HEK293 (cell line): ENCODE data around the gene GDF2.

ENCODE experiments used
- CTCF ChIA-PET: fragments of 350-600 bp; formaldehyde crosslinking; extraction: SDS; loops from one replicate; lab custom pipeline; 2021; ENCODE audit warnings: antibody characterized with exemption; lab: Yijun Ruan, JAX
- POLR2A ChIA-PET: fragments of 300-600 bp; formaldehyde crosslinking; extraction: SDS; loops from one replicate; lab custom pipeline; 2020; ENCODE audit warnings: antibody characterized with exemption, inconsistent platforms; lab: Yijun Ruan, JAX
- H3K27ac ChIP-seq: fragments of 200-500 bp; sonication (Bioruptor generic); 2 replicates; pipeline ENCODE4 v1.5.1; 2014; ENCODE audit warnings: low read depth, low read length, control low read depth, inconsistent platforms; ENCODE audit errors: extremely low read depth
- H3K36me3 ChIP-seq, 2 experiments: fragments of 200-500 bp in 1 of 2; sonication (Bioruptor generic) in 1 of 2; 1 replicate in 1 of 2; 2 replicates in 1 of 2; pipeline ENCODE4 v1.5.1; 2014 to 2017; ENCODE audit warnings: inconsistent platforms in 2 of 2, low read length in 2 of 2; ENCODE audit not compliant: control insufficient read depth in 2 of 2, insufficient read depth in 1 of 2
- H3K4me1 ChIP-seq: fragments of 200-500 bp; sonication (Bioruptor generic); 2 replicates; pipeline ENCODE4 v1.5.1; 2014; ENCODE audit warnings: mild to moderate bottlenecking, low read length, inconsistent platforms; ENCODE audit not compliant: control insufficient read depth, insufficient read depth
- H3K4me3 ChIP-seq: 2 replicates; pipeline ENCODE4 v1.5.1; 2011; ENCODE audit warnings: low read depth, mild to moderate bottlenecking, control low read depth, low read length, moderate library complexity
- H3K9me3 ChIP-seq: fragments of 200-500 bp; sonication (Bioruptor generic); 2 replicates; pipeline ENCODE4 v1.5.1; 2014; ENCODE audit warnings: low read depth, low read length, inconsistent platforms; ENCODE audit not compliant: control insufficient read depth, insufficient read depth
- EGR2 ChIP-seq: fragments of 450-650 bp; formaldehyde crosslinking; IDR thresholded peaks from 2 replicates; pipeline ENCODE4 v1.5.1; 2016; ENCODE audit warnings: low read depth, missing biosample characterization, missing genetic modification characterization
- GLI4 ChIP-seq: fragments of 450-650 bp; formaldehyde crosslinking; IDR thresholded peaks from 2 replicates; pipeline ENCODE4 v1.5.1; 2016; ENCODE audit warnings: missing biosample characterization, missing genetic modification characterization
- MYNN ChIP-seq: fragments of 450-650 bp; formaldehyde crosslinking; IDR thresholded peaks from 2 replicates; pipeline ENCODE4 v1.5.1; 2016; ENCODE audit warnings: missing biosample characterization, missing genetic modification characterization, borderline replicate concordance
- PBX3 ChIP-seq: sonication (generic); formaldehyde crosslinking; IDR thresholded peaks from 2 replicates; pipeline ENCODE4 v1.8.1; 2022; ENCODE audit warnings: mild to moderate bottlenecking, moderate library complexity, missing genetic modification reagents
- SCRT2 ChIP-seq: fragments of 450-650 bp; formaldehyde crosslinking; IDR thresholded peaks from 2 replicates; pipeline ENCODE4 v1.5.1; 2016; ENCODE audit warnings: missing biosample characterization, missing genetic modification characterization
- ZNF16 ChIP-seq: fragments of 450-650 bp; formaldehyde crosslinking; IDR thresholded peaks from 2 replicates; pipeline ENCODE4 v1.5.1; 2016; ENCODE audit warnings: low read depth, missing biosample characterization, missing genetic modification characterization
- ZNF280D ChIP-seq: fragments of 450-650 bp; formaldehyde crosslinking; IDR thresholded peaks from 2 replicates; pipeline ENCODE4 v1.5.1; 2016; ENCODE audit warnings: missing biosample characterization, missing genetic modification characterization
- ZNF391 ChIP-seq: fragments of 450-650 bp; formaldehyde crosslinking; IDR thresholded peaks from 2 replicates; pipeline ENCODE4 v1.5.1; 2016; ENCODE audit warnings: low read depth, missing biosample characterization, missing genetic modification characterization, borderline replicate concordance
- ZNF48 ChIP-seq: fragments of 450-650 bp; formaldehyde crosslinking; IDR thresholded peaks from 2 replicates; pipeline ENCODE4 v1.5.1; 2016; ENCODE audit warnings: missing biosample characterization, missing genetic modification characterization
- ZNF580 ChIP-seq: fragments of 450-650 bp; formaldehyde crosslinking; IDR thresholded peaks from 2 replicates; pipeline ENCODE4 v1.5.1; 2016; ENCODE audit warnings: missing biosample characterization, missing genetic modification characterization
- ZNF623 ChIP-seq: fragments of 450-650 bp; formaldehyde crosslinking; IDR thresholded peaks from 2 replicates; pipeline ENCODE4 v1.5.1; 2016; ENCODE audit warnings: missing biosample characterization, missing genetic modification characterization
- ZNF701 ChIP-seq: fragments of 450-650 bp; formaldehyde crosslinking; IDR thresholded peaks from 2 replicates; pipeline ENCODE4 v1.5.1; 2016; ENCODE audit warnings: missing biosample characterization, missing genetic modification characterization
- ZNF747 ChIP-seq: fragments of 450-650 bp; formaldehyde crosslinking; IDR thresholded peaks from 2 replicates; pipeline ENCODE4 v1.5.1; 2016; ENCODE audit warnings: missing biosample characterization, missing genetic modification characterization
- ZNF777 ChIP-seq: fragments of 450-650 bp; formaldehyde crosslinking; IDR thresholded peaks from 2 replicates; pipeline ENCODE4 v1.5.1; 2017; ENCODE audit warnings: missing biosample characterization, missing genetic modification characterization, borderline replicate concordance
- ZNF837 ChIP-seq: fragments of 450-650 bp; formaldehyde crosslinking; IDR thresholded peaks from 2 replicates; pipeline ENCODE4 v1.5.1; 2016; ENCODE audit warnings: missing biosample characterization, missing genetic modification characterization
- TF ChIP-seq, protein P1 (sequence below): fragments of 450-650 bp; formaldehyde crosslinking; IDR thresholded peaks from 2 replicates; pipeline ENCODE4 v1.5.0; 2017; ENCODE audit warnings: missing biosample characterization, missing genetic modification characterization, borderline replicate concordance
- TF ChIP-seq, protein P2 (sequence below): fragments of 450-650 bp; formaldehyde crosslinking; IDR thresholded peaks from 2 replicates; pipeline ENCODE4 v1.5.1; 2017; ENCODE audit warnings: missing biosample characterization, missing genetic modification characterization
- TF ChIP-seq, protein P3 (sequence below): fragments of 450-650 bp; formaldehyde crosslinking; IDR thresholded peaks from 2 replicates; pipeline ENCODE4 v1.5.1; 2016; ENCODE audit warnings: missing biosample characterization, missing genetic modification characterization

The GDF2 gene

DNA sequence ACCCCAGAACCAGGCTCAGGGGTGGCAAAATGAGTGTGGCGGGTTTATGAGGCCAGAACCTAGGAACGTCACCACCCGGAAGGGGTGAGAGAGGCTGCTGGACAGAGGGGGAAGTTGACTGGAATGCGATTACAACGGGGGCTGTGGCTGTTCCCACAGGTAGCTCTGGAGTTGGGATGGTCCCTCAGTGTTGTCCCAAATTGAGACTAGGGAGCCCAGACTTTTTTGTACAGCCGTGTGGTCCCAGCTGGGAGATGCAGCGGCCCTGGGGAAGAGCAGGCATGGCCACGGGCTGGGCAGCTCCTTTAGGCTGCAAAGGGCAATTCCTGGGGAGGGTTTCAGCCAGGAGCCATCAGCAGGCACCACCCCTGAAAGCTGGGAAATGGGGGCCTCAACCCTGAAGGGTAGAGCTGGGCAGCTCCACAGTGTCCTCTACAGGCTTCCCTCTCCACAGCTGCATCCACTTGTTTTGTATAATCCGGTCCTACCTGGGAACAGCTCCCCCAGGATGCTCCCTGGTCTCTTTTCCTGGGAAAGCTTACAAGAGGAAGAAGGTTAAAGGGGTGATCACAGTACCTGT lies 33.2 kb upstream of the GDF2 start:
- TF ChIP-seq ZNF623 (tag by site-specific recombination) (no peak), SCRT2 (tag by site-specific recombination) (no peak), ZNF747 (tag by site-specific recombination) (no peak), ZNF701 (tag by site-specific recombination) (no peak)
- TF ChIP-seq, protein P1, sequence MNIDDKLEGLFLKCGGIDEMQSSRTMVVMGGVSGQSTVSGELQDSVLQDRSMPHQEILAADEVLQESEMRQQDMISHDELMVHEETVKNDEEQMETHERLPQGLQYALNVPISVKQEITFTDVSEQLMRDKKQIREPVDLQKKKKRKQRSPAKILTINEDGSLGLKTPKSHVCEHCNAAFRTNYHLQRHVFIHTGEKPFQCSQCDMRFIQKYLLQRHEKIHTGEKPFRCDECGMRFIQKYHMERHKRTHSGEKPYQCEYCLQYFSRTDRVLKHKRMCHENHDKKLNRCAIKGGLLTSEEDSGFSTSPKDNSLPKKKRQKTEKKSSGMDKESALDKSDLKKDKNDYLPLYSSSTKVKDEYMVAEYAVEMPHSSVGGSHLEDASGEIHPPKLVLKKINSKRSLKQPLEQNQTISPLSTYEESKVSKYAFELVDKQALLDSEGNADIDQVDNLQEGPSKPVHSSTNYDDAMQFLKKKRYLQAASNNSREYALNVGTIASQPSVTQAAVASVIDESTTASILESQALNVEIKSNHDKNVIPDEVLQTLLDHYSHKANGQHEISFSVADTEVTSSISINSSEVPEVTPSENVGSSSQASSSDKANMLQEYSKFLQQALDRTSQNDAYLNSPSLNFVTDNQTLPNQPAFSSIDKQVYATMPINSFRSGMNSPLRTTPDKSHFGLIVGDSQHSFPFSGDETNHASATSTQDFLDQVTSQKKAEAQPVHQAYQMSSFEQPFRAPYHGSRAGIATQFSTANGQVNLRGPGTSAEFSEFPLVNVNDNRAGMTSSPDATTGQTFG (tag by site-specific recombination) = no peak
- no peaks in the 10 kb centered on the region for H3K4me1 ChIP-seq

DNA sequence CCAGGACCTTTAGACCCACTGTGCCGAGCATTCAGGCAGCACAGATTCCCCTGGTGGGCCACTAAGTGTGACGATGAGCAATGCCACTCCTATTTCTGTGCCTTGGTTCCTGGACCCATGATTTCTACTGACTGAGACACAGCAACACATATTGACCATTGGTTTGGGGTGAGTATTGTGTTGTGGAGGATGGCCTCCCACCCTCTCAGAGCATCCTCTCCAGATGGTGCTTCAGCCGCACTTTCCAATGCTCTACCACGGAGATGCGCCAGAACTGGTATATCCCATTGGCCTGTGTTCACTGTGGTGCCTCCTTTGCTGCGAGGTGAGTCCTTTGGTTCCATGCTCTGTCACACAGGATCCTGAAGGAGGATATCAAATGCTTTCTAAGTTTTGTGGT lies 32.3 kb upstream of the GDF2 start:
- no peak overlapping the region for H3K4me3 ChIP-seq
- TF ChIP-seq ZNF777 (tag by site-specific recombination) (no peak), PBX3 (CRISPR knock-in tag) (no peak), EGR2 (tag by site-specific recombination) (no peak), ZNF280D (tag by site-specific recombination) (no peak), ZNF837 (tag by site-specific recombination) (no peak), ZNF48 (tag by site-specific recombination) (no peak), GLI4 (tag by site-specific recombination) (no peak), ZNF580 (tag by site-specific recombination) (no peak), MYNN (tag by site-specific recombination) (no peak), ZNF16 (tag by site-specific recombination) (no peak), ZNF391 (tag by site-specific recombination) (no peak)
- TF ChIP-seq, protein P2, sequence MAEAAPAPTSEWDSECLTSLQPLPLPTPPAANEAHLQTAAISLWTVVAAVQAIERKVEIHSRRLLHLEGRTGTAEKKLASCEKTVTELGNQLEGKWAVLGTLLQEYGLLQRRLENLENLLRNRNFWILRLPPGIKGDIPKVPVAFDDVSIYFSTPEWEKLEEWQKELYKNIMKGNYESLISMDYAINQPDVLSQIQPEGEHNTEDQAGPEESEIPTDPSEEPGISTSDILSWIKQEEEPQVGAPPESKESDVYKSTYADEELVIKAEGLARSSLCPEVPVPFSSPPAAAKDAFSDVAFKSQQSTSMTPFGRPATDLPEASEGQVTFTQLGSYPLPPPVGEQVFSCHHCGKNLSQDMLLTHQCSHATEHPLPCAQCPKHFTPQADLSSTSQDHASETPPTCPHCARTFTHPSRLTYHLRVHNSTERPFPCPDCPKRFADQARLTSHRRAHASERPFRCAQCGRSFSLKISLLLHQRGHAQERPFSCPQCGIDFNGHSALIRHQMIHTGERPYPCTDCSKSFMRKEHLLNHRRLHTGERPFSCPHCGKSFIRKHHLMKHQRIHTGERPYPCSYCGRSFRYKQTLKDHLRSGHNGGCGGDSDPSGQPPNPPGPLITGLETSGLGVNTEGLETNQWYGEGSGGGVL = no peak
- TF ChIP-seq, protein P3, sequence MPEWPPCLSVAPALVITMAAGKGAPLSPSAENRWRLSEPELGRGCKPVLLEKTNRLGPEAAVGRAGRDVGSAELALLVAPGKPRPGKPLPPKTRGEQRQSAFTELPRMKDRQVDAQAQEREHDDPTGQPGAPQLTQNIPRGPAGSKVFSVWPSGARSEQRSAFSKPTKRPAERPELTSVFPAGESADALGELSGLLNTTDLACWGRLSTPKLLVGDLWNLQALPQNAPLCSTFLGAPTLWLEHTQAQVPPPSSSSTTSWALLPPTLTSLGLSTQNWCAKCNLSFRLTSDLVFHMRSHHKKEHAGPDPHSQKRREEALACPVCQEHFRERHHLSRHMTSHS (tag by site-specific recombination) = no peak
- TF ChIP-seq, all 188 proteins: peak for 0
- Histone ChIP-seq H3K36me3 (no peaks in the 10 kb centered on the region), H3K27ac (no peak overlapping the region), H3K9me3 (no peaks in the 10 kb centered on the region), H3K4me1 (no peaks in the 10 kb centered on the region)
- POLR2A ChIA-PET = no interaction called here
- CTCF ChIA-PET = no interaction called here

More for the DNA sequence above, 33.2 kb upstream of the GDF2 start:
- Histone ChIP-seq H3K9me3 (no peaks in the 10 kb centered on the region), H3K36me3 (no peaks in the 10 kb centered on the region), H3K27ac (no peak overlapping the region), H3K4me3 (no peak overlapping the region)
- POLR2A ChIA-PET = no interaction called here
- CTCF ChIA-PET = interaction anchor here (0.6 to 2.2 kb wide), 2 partner anchors 37 to 241 kb away, joined by 3 to 7 read pairs; no protein-coding TSS in a partner anchor
